ENCODE measurements around the gene PFN1. TPM values are rescaled to one million over a fixed set of nuclear protein-coding genes. Genes with fewer than 3 reads are reported as not detected.

PFN1 gene
- total RNA-seq, 1 experiment from 2014 or later: 1,026 TPM

DNA sequence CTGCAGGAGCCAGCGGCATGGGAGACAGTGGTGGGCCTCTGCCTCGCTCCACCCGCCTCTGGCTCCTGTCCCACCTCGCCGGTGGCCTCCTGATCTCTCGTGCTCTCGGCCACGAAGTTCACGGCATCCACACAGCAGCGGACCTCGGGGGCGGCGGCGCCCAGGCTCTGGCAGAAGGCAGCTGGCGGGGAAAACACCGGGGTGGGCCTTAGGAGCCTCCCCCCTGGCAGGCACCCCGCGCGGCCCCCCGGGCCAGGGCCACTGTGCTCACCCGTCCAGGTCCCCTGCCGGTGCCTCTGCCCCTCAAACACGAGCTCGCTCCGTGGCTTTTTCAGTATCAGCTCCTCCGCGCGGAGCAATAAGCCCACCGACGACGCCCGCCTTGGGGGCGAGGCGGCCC is 49.4 kb downstream of the PFN1 start:
- peaks cover 18% of the 10 kb centered on the region for H3K36me3 ChIP-seq (ENCODE audit: insufficient read depth, low read length, poor library complexity, severe bottlenecking)
- CTCF ChIA-PET: interaction anchor here (0.6 to 1.2 kb wide), 2 partner anchors 22 to 332 kb away, joined by 3 to 4 read pairs; no protein-coding TSS in a partner anchor
- POLR2A ChIA-PET (ENCODE audit: low non-redundant PET): no interaction called here
- intact Hi-C loops (cut with micrococcal nuclease; ENCODE audit: unreplicated experiment): no loop called here
- H3K4me1 ChIP-seq (ENCODE audit: insufficient read depth, low read length, poor library complexity, severe bottlenecking): peaks cover 13% of the 10 kb centered on the region
- peak overlapping the region; percentile 89 for H3K27ac ChIP-seq (ENCODE audit: low read depth, low read length, poor library complexity, severe bottlenecking)
- no peak for DNase-seq (ENCODE audit: low spot score)
- no peak for TF ChIP-seq CTCF (conservative IDR thresholded peaks at IDR 0.05; ENCODE audit: low read depth, low read length)
- no peaks in the 10 kb centered on the region for H3K9me3 ChIP-seq (ENCODE audit: low read depth, low read length, poor library complexity, severe bottlenecking)
- BruUV-seq (replicated peaks): no TSS peak
- H3K27me3 ChIP-seq (replicated peaks; ENCODE audit: insufficient read depth, low read depth, low read length, poor library complexity): no peaks in the 10 kb centered on the region
- H3K4me3 ChIP-seq (ENCODE audit: low read depth, low read length, poor library complexity, severe bottlenecking): peak overlapping the region; percentile 52

DNA sequence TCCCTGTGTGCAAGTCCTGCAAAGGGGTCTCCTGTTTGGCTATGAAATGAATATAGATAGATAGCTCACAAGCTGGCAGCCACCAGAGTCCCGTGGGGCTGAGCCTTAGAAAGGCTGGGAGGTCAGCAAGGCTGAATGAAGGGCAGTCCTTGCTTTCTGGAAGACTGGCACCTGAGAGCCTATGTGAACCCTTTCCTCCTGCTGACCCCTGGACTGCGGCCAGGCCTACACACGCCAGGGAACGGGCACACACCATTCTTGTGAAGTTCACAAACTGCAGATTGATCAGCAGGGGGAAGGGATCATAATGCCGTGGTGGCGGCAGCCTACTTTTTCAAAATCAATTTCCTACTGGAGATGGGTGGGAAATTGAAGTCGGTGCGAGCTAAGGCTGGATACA is 50.0 kb downstream of the PFN1 start:
- Histone ChIP-seq H3K27me3 (replicated peaks; ENCODE audit: insufficient read depth, low read depth, low read length, poor library complexity) (no peaks in the 10 kb centered on the region), H3K9me3 (ENCODE audit: low read depth, low read length, poor library complexity, severe bottlenecking) (no peaks in the 10 kb centered on the region), H3K36me3 (ENCODE audit: insufficient read depth, low read length, poor library complexity, severe bottlenecking) (peaks cover 22% of the 10 kb centered on the region), H3K27ac (ENCODE audit: low read depth, low read length, poor library complexity, severe bottlenecking) (peak overlapping the region; percentile 89), H3K4me3 (ENCODE audit: low read depth, low read length, poor library complexity, severe bottlenecking) (peak overlapping the region; percentile 52), H3K4me1 (ENCODE audit: insufficient read depth, low read length, poor library complexity, severe bottlenecking) (peaks cover 12% of the 10 kb centered on the region)
- intact Hi-C loops (cut with micrococcal nuclease; ENCODE audit: unreplicated experiment): no loop called here
- DNase-seq (ENCODE audit: low spot score): no peak
- CTCF ChIA-PET: interaction anchor here (1.2 kb wide), 1 partner anchor 332 kb away, joined by 3 read pairs; no protein-coding TSS in a partner anchor
- BruUV-seq (replicated peaks): no TSS peak
- POLR2A ChIA-PET (ENCODE audit: low non-redundant PET): no interaction called here
- TF ChIP-seq CTCF (conservative IDR thresholded peaks at IDR 0.05; ENCODE audit: low read depth, low read length): no peak
- TF ChIP-seq EZH2 (IDR thresholded peaks at IDR 0.05; ENCODE audit: borderline replicate concordance, low read depth, low read length, poor library complexity, severe bottlenecking): no peak

- no peak overlapping the region for H3K27ac ChIP-seq (ENCODE audit: low read depth, low read length, poor library complexity, severe bottlenecking)
- ChIA-PET POLR2A (ENCODE audit: low non-redundant PET) (no interaction called here), CTCF (no interaction called here)
- peaks cover 25% of the 10 kb centered on the region for H3K36me3 ChIP-seq (ENCODE audit: insufficient read depth, low read length, poor library complexity, severe bottlenecking)
- peaks cover 6% of the 10 kb centered on the region for H3K4me1 ChIP-seq (ENCODE audit: insufficient read depth, low read length, poor library complexity, severe bottlenecking)
- H3K9me3 ChIP-seq (ENCODE audit: low read depth, low read length, poor library complexity, severe bottlenecking): no peaks in the 10 kb centered on the region
- DNase-seq (ENCODE audit: low spot score): no peak
- TF ChIP-seq EZH2 (IDR thresholded peaks at IDR 0.05; ENCODE audit: borderline replicate concordance, low read depth, low read length, poor library complexity, severe bottlenecking) (no peak), CTCF (conservative IDR thresholded peaks at IDR 0.05; ENCODE audit: low read depth, low read length) (no peak)
- no peak overlapping the region for H3K4me3 ChIP-seq (ENCODE audit: low read depth, low read length, poor library complexity, severe bottlenecking)
- no peaks in the 10 kb centered on the region for H3K27me3 ChIP-seq (replicated peaks; ENCODE audit: insufficient read depth, low read depth, low read length, poor library complexity)
- intact Hi-C loops (cut with micrococcal nuclease; ENCODE audit: unreplicated experiment): no loop called here
- no TSS peak for BruUV-seq (replicated peaks)
Observed at GRCh38 chr17:4897785-4898184, 50.5 kb downstream of the PFN1 start.

All from A673 (cell line).